ENCODE measurements around the gene IER2.
"Not testable (repeated sequence)": the region's sequence is repeated elsewhere in the genome, so short reads cannot be mapped to it uniquely, and the experiment has no call there.

Gene IER2

DNA sequence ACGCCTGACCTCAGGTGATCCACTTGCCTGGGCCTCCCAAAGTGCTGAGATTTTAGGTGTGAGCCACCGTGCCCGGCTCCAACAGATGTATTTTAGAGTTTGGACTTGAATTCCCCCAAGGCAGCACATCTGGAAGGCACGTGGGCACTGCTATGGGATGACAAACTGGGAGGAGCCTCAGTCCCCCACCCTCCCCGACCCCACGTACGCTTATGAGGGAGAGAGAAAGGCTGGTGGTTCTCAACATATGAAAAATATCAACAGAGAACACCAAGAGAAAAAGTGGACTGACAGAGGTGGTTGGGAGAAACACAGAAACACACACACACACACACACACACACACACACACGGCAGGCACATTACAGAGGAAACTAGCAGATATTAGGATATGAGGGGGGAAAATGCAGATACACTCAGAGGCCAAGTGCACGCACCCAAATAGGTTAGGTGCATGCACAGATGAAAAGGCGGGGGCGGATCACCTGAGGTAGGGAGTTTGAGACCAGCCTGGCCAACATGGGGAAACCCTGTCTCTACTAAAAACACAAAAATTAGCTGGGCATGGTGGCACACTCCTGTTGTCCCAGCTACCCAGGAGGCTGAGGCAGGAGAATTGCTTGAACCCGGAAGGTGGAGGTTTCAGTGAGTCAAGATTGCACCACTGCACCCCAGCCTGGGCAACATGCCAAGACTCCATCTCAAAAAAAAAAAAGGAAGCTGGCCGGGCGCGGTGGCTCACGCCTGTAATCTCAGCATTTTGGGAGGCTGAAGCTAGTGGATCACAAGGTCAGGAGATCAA, 3.2 kb upstream of the IER2 start:
- no peak for DNase-seq

DNA sequence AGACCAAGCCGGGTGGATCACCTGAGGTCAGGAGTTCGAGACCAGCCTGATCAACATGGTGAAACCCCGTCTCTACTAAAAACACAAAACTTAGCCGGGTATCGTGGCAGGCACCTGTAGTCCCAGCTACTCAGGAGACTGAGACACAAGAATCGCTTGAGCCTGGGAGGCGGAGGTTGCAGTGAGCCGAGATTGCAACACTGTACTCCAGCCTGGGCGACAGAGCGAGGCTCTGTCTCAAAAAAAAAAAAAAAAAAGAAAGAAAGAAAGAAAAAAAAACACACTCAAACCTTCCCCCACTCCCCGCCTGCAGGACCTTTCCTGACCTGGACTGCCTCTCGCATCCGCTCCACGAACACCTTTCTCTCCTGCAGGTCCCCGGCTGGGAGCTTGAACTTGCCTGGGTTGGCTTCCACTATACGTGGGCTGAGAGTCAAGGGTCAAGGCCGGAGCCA, 1.0 kb upstream of the IER2 start:
- DNase-seq, result not testable (repeated sequence)

DNA sequence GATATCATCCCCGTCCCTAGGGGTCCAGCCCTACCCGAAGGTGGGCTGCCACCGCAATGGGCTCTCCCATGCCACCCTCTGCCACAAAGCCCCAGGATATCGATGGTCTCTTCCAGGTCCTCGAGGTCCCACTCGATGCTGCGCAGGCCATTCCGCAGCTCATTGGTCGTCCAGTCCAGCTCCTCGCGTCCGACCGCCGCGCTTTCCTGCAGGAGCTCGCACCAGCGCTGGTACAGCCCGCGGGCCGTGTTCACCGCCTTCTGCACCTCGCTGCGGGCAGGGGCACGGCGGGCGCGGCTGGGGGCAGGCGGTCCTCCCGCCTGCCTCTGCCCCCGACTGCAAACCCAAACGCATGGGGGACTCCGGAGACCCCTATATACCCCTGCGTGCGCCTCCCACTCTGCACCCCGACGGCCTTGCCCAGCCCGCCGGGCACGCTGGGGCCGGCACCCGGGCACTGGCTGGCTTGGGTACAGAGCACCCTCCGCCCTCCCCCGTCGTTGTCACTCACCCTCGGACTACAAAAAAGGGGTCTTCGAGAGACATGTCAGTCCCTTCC, 504 bp upstream of the IER2 start:
- DNase-seq, result no peak

DNA sequence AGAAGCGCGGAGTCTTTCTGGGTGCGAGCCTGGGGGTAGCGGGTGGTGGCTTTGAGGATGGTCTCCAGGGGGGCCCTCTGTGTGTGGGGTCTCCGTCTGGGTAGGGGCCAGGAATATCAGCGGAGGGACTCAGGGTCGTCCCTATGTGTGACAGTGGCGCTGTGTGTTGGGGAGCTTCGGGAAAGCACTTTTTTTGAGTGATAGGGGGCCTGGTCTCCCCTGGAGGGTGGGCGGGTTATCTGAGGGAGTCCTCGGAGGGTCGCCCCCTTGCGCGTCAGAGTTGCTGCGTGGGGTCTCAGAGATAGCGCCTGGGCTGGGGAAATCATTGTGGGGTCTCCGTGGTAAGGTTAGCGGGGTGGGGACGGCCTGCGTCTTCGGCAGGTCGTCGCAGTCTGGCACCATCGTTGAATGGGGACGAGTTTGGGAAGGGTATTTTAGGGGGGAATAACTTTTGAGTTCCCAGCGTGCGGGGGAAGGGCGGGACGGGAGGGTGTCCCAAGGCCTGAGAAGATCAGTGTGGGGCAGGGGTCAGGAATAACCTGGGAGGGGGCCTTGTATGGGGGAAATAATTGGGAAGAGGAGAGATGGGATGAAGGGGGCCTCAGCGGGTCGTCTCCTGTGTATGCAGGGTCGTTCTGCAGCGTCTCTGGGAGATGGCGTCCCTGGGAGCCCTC, 857 bp downstream of the IER2 start:
- DNase-seq, result no peak

DNA sequence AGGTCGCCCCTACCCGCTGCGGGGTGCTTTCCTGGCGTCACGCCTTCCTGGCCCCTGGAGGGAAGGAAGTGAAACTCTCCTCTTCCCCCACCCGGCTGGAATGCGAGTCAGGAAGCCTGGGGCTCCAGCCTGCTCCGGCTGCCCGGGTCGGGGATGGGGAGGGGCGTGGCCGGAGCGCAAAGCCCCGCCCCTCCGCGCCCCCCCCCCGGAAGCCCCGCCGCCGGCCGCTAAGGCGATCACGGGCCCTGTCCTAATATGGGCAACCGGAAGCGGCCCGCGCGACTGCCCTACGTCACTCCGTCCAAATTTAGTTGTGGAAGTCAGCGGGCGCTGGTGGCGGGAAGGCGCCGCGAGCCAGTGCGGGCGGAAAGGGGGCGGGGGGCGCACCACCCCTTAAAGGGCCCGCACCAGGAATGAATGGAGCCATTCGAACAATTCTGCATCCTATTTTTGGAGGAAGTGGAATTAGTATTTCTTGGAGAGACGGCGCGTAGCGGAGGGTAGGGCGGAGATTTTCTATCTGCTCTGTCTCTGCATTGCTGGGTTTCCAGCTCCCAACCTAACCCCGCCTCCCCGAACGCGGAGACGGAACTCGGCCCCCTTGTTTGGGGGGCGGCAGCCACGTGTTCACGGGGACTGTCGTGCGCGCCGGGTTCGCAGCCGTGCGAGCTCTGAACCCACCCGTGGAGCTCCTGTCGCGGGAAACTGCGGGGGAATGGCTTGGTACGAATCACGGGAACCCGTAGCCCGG, 1.6 kb downstream of the IER2 start:
- DNase-seq, result peak; percentile 62 to 81

DNA sequence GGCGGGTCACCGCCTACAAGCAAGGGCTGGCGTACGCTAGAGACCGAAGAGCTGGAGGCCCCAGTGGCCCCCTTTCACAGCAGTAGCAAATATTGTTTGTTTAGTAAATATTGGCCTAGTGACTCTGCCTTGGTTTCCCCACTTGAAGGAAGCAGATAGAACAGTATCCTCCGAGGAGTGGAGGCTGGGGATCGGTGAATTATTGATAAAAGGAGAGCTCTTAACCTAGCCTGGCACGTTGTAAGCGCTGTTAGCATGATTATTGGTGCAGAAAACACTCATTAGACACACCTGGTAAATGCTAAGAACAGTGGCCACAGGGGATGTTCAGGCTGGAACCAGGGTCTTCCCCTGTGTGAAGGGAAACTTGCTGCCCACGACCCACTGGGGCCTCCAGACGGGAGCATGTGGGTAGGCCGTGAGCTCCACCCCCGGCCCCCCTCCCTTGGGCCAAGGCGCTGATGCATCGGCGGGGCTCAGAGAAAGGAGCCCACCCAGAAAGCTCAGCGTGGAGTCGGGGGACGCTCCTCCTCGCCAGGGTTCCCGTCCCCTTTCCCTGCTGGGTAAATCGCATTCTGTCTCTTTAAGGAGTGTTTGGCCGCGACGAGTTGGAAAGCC, 2.3 kb downstream of the IER2 start:
- no peak for DNase-seq

DNA sequence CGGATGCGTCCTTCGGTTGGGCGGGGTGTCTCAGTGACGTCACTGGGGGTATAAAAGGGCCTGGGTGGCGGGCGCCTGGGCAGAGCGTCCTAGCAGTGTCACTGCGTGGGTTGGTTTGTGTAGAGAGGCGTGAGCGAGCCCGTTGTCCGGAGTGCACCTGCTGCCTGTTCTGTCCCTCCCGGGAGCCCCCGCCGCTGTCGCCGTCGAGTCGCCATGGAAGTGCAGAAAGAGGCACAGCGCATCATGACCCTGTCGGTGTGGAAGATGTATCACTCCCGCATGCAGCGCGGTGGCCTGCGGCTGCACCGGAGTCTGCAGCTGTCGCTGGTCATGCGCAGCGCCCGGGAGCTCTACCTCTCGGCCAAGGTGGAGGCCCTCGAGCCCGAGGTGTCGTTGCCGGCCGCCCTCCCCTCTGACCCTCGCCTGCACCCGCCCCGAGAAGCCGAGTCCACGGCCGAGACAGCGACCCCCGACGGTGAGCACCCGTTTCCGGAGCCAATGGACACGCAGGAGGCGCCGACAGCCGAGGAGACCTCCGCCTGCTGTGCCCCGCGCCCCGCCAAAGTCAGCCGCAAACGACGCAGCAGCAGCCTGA, 2.9 kb downstream of the IER2 start:
- peak; percentile 60 to 74 for DNase-seq

DNA sequence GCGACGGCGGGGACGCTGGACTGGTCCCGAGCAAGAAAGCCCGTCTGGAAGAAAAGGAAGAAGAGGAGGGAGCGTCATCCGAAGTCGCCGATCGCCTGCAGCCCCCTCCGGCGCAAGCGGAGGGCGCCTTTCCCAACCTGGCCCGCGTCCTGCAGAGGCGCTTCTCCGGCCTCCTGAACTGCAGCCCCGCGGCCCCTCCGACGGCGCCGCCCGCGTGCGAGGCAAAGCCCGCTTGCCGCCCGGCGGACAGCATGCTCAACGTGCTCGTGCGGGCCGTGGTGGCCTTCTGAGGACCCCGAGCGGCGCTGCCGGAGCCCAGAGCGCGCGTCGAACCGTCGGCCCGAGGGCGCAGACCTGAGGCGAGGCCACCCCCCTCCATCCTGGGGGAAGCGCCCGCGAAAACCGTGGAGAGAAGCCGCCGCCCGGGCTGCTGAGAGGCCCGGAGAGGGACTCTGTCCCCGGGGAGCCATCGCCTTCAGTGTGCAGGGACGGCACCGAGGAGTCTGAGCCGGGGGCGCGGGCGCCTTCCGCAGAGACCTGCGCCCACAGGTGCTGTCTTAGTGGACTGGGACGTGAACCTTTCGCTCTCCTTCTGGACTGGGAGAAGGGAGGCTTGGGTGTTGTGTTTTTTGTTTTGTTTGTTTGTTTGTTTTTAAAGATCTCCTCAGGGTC, 3.5 kb downstream of the IER2 start:
- no peak for DNase-seq

GRCh38 chr19:13154241-13154778, 4.1 kb downstream of the IER2 start:
- DNase-seq, result no peak

- no peak for DNase-seq
These were observed 4.8 kb downstream of the IER2 start for GRCh38 chr19:13154911-13155471.

DNA sequence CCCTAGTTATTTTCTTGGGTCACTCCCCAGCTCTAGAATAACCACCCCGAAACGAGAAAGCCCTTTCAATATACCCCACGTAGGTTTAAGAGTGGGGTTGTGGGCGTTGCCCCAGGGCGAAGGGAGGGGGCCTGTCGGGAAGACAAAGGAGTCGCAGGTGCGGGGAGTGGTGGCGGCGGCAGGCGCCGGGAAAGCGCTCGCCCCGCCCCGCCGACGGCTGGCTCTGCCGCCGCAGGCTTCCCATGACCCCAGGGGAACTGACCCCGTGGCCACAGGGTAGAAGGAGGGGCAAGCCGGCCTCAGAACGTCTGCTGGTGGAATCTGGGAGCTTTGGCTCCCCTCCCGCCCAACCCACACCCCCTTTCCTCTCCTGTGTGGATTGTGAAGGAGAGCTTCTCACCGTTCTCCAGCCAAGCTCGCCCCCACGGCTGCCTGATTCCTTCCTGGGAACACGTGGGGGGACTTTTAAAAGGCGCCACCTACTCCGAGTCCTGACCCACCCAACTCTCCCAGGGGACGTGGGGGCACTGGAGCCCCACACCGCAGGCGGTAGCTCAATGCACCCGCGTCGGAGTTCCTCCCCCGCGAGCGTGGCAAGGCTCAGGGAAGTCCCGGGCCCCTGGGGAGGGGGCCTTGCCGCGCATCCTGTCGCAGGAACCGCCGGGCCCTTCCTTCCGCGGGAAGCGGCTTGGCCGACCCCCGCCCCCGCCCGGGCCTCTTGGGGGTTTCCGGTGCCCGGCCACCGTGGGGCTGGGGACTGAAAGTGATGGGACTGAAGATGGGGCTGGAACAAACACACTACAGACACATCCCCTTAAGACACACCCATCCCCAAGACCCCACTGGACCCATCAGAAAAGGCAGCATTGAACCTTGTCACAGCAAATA, 5.5 kb downstream of the IER2 start:
- DNase-seq, result no peak

GRCh38 chr19:13159713-13160112, 9.5 kb downstream of the IER2 start:
- DNase-seq, result no peak

DNA sequence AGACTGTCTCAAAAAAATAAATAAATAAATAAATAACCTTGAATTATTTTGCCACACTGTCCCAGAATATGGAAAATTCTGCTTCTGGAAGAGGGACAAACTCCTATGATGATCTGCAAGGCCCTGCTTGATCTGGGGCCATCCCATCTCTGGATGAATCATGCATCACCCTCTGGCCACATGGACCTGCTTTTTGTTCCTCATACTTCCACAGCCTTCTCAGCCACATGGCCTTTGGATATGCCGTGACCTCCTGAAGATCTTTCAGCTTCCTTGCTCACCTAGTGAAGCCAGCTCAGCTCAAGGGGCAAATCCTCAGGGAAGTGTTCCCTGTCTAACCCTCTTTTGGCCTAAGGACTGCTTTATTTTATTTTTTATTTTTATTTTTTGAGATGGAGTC, 10.3 kb downstream of the IER2 start:
- no peak for DNase-seq

DNA sequence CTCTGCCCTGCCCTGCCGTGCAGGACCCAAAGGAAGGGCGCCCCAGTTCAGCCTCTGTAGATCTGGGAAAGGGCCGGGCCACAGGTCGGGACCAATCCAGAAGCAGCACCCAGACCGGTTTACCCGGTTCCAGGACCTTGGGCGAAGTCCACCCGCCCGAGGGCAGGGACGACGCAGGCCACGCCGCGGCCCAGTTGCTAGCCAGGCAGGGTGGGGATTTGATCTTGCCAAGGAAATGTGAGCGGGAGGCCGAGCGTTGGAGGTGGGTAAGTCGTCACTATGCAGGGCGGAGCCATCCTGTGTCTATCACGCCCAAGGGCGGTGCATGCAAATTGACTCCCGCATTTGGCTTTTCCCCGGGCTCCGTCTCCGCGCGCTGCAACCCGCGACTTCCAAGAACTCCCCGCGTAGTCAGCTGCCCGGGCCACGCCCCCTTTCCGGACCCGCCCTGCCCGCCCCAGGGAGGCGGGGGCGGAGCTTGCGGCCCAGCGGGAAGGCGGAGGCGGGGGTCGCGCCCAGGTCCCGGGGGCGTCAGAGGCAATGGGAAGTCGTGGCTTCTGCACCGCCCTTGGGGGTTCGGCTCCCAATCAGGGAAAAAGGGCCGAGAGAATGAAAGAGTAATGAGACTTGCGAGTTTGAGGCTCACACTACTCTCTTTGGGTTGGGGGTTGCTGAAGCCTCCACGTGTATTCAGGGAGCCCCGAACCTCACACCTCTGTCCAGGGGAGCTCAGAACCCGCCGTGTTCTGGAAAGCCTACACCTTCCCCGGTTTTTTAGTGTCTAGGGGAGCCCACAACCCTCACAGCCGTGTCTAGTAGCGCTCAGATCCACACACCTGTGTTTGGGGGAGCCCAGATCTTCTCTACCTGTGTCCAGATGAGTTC, 12.8 kb downstream of the IER2 start:
- peak in 1 of 2 experiments; percentile 44 for DNase-seq

- no peak for DNase-seq
These were observed 13.6 kb downstream of the IER2 start for GRCh38 chr19:13163609-13164342.

DNA sequence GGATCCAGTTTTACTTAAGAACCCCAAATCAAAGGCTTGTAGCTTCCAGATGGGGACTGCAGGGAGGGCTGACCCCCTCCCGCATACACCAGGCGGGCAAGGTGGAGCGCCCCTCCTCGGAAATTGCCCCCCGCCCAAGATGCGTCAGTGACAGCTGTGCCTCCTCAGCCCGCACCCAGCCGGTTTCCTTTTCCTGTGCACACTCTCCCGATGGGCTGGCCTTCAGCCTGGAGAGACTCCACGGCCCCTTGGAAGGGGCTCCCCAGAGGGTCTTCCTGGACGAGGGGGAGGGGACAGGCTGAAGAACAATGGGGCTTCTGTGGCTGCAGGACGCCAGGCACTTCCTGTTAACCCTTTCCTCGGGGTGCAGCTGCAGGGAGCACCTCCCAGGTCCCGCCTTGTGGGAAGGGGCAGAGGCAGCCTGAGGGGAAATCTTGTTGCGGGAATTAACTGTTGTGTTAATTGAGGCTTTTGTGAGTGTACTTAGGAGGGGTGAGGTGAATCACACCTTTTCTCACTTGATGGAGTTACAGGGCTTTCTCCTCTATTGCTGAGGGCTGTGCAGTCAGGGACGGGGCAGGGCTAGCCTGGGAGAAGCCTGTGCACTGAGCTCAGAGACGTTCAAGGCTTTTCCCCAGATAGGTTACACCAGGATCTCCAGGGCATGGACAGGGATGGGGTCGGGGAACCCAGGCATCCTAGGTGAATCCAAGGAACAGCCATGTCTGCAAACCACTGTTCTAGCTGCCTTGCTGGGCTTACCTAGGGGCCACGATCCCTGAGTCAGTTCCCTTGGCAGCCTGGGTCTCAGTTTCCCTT, 14.3 kb downstream of the IER2 start:
- DNase-seq, result no peak
